ENCODE data around the gene TTLL9.

The TTLL9 gene

DNA sequence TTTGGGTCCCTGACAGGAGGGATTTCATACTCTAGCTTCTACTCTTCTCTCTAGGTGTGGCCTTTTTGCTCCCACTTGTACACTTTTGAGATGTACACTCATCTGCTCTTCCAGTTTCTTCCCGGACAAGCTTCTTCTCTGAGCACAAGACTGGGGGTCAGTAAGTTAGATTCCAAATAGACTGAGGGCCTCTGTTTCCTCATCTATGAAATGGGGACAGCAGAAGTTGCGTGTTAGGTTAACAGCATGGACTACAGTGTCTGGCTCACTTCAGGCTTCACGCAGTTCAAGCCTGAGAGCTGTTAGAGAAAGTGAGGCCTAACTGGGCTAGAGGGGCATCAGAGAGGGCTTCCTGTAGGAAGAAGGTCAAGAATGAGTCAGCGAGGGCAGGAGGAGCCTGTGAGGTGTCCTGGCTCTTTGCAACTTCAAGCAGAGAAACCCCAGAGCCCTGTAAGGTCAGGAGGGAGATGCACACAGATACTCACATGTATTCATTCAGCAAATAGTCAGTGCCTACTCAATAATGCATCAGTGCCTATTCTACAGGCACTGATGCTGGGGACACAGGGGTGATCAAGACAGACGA, 118.1 kb downstream of the TTLL9 start:
- H3K27me3 ChIP-seq (ENCODE audit: insufficient read depth, insufficient read length): peaks cover 17% of the 10 kb centered on the region
- H3K4me3 ChIP-seq (ENCODE audit: insufficient read length, low read depth): no peak overlapping the region
- DNase-seq (ENCODE audit: low read depth, low spot score): no peak
- TF ChIP-seq ZNF274 (IDR thresholded peaks at IDR 0.05; ENCODE audit: low read depth, low read length) (no peak), YY1 (IDR thresholded peaks at IDR 0.05; ENCODE audit: insufficient read depth, insufficient read length) (no peak), SUZ12 (IDR thresholded peaks at IDR 0.05; ENCODE audit: extremely low read depth, insufficient read depth, insufficient read length) (no peak)
- H3K36me3 ChIP-seq (ENCODE audit: insufficient read depth, insufficient read length, low read length): no peaks in the 10 kb centered on the region
- H3K4me1 ChIP-seq (ENCODE audit: insufficient read depth, insufficient read length): peaks cover 10% of the 10 kb centered on the region
- no peaks in the 10 kb centered on the region for H3K9me3 ChIP-seq (ENCODE audit: insufficient read depth, low read length)
- peak overlapping the region; percentile 17 for H3K9ac ChIP-seq (ENCODE audit: insufficient read length, low read depth)

DNA sequence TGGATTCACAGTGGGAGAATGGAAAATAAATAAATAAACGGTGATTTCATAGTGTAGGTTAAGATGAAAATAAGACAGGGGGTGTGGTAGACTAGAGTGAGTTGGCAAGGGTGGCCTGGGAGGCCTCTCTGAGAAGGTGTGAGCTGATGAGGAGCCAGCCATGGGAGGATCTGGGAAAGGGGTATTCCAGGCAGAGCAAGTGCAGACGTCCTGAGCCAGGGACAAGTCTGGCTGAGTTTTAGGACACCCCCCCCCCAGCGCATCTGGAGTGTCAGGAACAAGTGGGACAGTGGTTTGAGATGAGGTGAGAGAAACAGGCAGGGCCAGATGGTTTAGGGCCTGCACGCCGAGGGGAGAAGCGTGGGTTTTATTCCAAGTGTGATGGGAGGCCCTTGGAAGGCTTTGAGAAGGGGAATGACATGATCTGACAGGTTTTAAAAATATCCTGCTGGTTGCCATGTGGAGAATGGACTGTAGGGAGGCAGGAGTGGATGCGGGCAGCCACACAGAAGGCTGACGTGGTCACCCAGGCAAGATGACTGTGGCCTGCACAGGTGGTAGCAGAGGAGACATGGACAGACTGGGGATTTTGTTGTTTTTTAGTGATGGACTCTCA, 118.7 kb downstream of the TTLL9 start:
- no peak overlapping the region for H3K4me3 ChIP-seq (ENCODE audit: insufficient read length, low read depth)

DNA sequence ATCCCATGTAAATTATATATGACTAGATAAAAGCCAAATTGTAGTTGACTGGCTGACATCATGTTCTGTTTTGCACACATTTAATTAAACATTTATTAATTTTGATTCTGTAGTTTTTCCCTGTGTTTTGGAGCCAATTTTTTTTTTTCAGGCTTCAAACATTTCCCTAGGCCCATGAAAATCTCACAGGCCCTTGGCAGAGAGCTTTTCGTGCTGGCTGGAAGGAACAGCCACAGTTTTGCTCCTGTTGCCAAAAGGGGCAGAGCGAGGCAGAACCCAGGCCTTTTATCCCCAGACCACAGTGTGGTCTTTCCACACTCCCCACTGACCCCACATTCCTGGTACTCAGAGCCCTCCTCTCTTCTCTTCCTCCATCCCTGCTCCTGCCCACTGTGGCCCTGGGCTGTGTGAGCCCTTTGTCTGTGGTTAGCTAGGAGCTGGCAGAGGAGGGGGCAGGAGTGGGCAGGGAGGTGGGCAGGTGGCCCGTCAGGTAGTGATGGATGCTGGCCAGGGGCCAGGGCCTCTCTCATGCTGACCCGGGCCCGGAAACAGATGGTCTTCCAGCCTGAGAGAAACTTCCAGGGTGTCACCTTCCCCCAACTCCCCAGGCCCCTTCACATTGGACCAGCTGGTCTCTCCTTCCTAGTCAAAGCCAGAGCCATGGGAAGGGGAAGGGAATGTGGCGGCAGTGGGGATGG, 120.4 kb downstream of the TTLL9 start:
- Histone ChIP-seq H3K9ac (ENCODE audit: insufficient read length, low read depth) (no peak overlapping the region), H3K27me3 (ENCODE audit: insufficient read depth, insufficient read length) (peaks cover 40% of the 10 kb centered on the region), H3K4me1 (ENCODE audit: insufficient read depth, insufficient read length) (peaks cover 4% of the 10 kb centered on the region), H3K4me3 (ENCODE audit: insufficient read length, low read depth) (no peak overlapping the region), H3K9me3 (ENCODE audit: insufficient read depth, low read length) (no peaks in the 10 kb centered on the region), H3K36me3 (ENCODE audit: insufficient read depth, insufficient read length, low read length) (no peaks in the 10 kb centered on the region)
- no peak for DNase-seq (ENCODE audit: low read depth, low spot score)
- TF ChIP-seq SUZ12 (IDR thresholded peaks at IDR 0.05; ENCODE audit: extremely low read depth, insufficient read depth, insufficient read length) (no peak), ZNF274 (IDR thresholded peaks at IDR 0.05; ENCODE audit: low read depth, low read length) (no peak), YY1 (IDR thresholded peaks at IDR 0.05; ENCODE audit: insufficient read depth, insufficient read length) (no peak)

More for the DNA sequence above, 118.7 kb downstream of the TTLL9 start:
- Histone ChIP-seq H3K27me3 (ENCODE audit: insufficient read depth, insufficient read length) (peaks cover 24% of the 10 kb centered on the region), H3K36me3 (ENCODE audit: insufficient read depth, insufficient read length, low read length) (no peaks in the 10 kb centered on the region), H3K4me1 (ENCODE audit: insufficient read depth, insufficient read length) (peaks cover 10% of the 10 kb centered on the region), H3K9me3 (ENCODE audit: insufficient read depth, low read length) (no peaks in the 10 kb centered on the region), H3K9ac (ENCODE audit: insufficient read length, low read depth) (no peak overlapping the region)
- TF ChIP-seq YY1 (IDR thresholded peaks at IDR 0.05; ENCODE audit: insufficient read depth, insufficient read length): no peak
- no peak for TF ChIP-seq ZNF274 (IDR thresholded peaks at IDR 0.05; ENCODE audit: low read depth, low read length)
- no peak for TF ChIP-seq SUZ12 (IDR thresholded peaks at IDR 0.05; ENCODE audit: extremely low read depth, insufficient read depth, insufficient read length)
- no peak for DNase-seq (ENCODE audit: low read depth, low spot score)

DNA sequence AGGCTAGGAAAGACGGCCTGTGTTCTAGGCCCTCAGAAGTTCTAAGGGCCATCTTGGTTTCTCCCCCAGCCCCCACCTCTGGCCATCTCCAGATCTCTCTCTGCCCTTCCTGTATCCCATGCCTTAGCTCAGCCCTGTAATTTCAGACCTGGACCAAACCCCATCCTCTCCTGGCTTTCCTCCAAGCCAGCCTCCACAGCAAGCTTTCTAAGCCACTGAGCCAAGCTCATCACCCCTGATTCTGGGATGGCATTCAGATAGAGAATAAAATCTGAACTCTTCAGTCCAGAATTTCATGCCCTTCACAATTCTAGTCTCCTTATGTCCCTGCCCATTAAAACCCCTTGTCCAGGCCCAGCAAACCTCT, 120.9 kb downstream of the TTLL9 start:
- Histone ChIP-seq H3K4me3 (ENCODE audit: insufficient read length, low read depth) (no peak overlapping the region), H3K27me3 (ENCODE audit: insufficient read depth, insufficient read length) (peaks cover 43% of the 10 kb centered on the region), H3K9ac (ENCODE audit: insufficient read length, low read depth) (no peak overlapping the region), H3K9me3 (ENCODE audit: insufficient read depth, low read length) (no peaks in the 10 kb centered on the region), H3K36me3 (ENCODE audit: insufficient read depth, insufficient read length, low read length) (no peaks in the 10 kb centered on the region), H3K4me1 (ENCODE audit: insufficient read depth, insufficient read length) (peaks cover 4% of the 10 kb centered on the region)
- TF ChIP-seq YY1 (IDR thresholded peaks at IDR 0.05; ENCODE audit: insufficient read depth, insufficient read length): no peak
- no peak for TF ChIP-seq SUZ12 (IDR thresholded peaks at IDR 0.05; ENCODE audit: extremely low read depth, insufficient read depth, insufficient read length)
- no peak for TF ChIP-seq ZNF274 (IDR thresholded peaks at IDR 0.05; ENCODE audit: low read depth, low read length)
- DNase-seq (ENCODE audit: low read depth, low spot score): no peak

DNA sequence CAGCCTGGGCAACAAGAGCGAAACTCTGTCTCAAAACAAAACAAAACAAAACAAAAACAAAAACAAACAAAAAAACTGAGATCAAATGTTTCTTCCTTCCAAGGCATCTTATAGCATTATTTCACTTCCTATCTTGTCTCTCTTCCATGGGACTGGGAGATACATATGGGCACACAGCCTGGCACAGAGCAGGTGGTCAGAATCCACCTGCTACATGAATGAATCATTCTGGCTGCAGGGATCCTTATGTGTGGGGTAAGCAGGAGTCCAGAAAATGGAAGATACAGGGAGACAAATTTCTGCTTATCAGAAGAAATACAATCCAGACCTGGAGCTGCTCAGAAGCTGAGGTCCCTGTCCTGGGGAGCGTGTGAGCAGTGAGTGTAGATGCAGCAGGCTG, 121.7 kb downstream of the TTLL9 start:
- Histone ChIP-seq H3K36me3 (ENCODE audit: insufficient read depth, insufficient read length, low read length) (no peaks in the 10 kb centered on the region), H3K4me1 (ENCODE audit: insufficient read depth, insufficient read length) (peaks cover 4% of the 10 kb centered on the region), H3K9ac (ENCODE audit: insufficient read length, low read depth) (no peak overlapping the region), H3K4me3 (ENCODE audit: insufficient read length, low read depth) (no peak overlapping the region), H3K27me3 (ENCODE audit: insufficient read depth, insufficient read length) (peaks cover 50% of the 10 kb centered on the region), H3K9me3 (ENCODE audit: insufficient read depth, low read length) (no peaks in the 10 kb centered on the region)
- TF ChIP-seq SUZ12 (IDR thresholded peaks at IDR 0.05; ENCODE audit: extremely low read depth, insufficient read depth, insufficient read length) (no peak), ZNF274 (IDR thresholded peaks at IDR 0.05; ENCODE audit: low read depth, low read length) (no peak), YY1 (IDR thresholded peaks at IDR 0.05; ENCODE audit: insufficient read depth, insufficient read length) (no peak)
- no peak for DNase-seq (ENCODE audit: low read depth, low spot score)

All from NT2/D1 (cell line).